KMS-11 (cell line): Measurements from ENCODE around the gene CHRNB4.

Experiments used
- H2AFZ ChIP-seq: fragments of 200-600 bp; sonication (generic); 2 replicates; pipeline ENCODE4 v1.6.1; 2016; ENCODE audit warnings: antibody characterized with exemption, mixed run types, low read depth
- H3K27ac ChIP-seq: fragments of 200-600 bp; sonication (generic); 2 replicates; pipeline ENCODE4 v1.6.1; 2016; ENCODE audit warnings: mild to moderate bottlenecking, mixed run types
- H3K27me3 ChIP-seq: fragments of 200-600 bp; sonication (generic); 2 replicates; pipeline ENCODE4 v1.6.1; 2017; ENCODE audit warnings: mild to moderate bottlenecking, low read depth, mixed run types, moderate library complexity; ENCODE audit not compliant: insufficient read depth
- H3K36me3 ChIP-seq: fragments of 200-600 bp; sonication (generic); 2 replicates; pipeline ENCODE4 v1.6.1; 2017; ENCODE audit warnings: mild to moderate bottlenecking, mixed run types; ENCODE audit not compliant: insufficient read depth
- H3K4me1 ChIP-seq: fragments of 200-600 bp; sonication (generic); 2 replicates; pipeline ENCODE4 v1.6.1; 2016; ENCODE audit warnings: mild to moderate bottlenecking, low read depth, mixed run types; ENCODE audit not compliant: poor library complexity, severe bottlenecking
- H3K4me2 ChIP-seq: fragments of 200-600 bp; sonication (generic); 2 replicates; pipeline ENCODE4 v1.7.0; 2016; ENCODE audit warnings: mild to moderate bottlenecking, mixed run types
- H3K4me3 ChIP-seq: fragments of 200-600 bp; sonication (generic); IDR thresholded peaks from 2 replicates; pipeline ENCODE4 v1.6.1; 2017; ENCODE audit warnings: low read depth, low read length, mixed read lengths; ENCODE audit not compliant: insufficient read depth
- H3K79me2 ChIP-seq: fragments of 200-600 bp; sonication (generic); 2 replicates; pipeline ENCODE4 v1.6.1; 2016; ENCODE audit warnings: low read depth, mixed run types; ENCODE audit not compliant: insufficient read depth
- H3K9ac ChIP-seq: fragments of 200-600 bp; sonication (generic); 2 replicates; pipeline ENCODE4 v1.6.1; 2016; ENCODE audit warnings: mild to moderate bottlenecking, mixed run types
- H4K20me1 ChIP-seq: fragments of 200-600 bp; sonication (generic); 2 replicates; pipeline ENCODE4 v1.6.1; 2016; ENCODE audit warnings: mild to moderate bottlenecking, mixed run types; ENCODE audit not compliant: insufficient read depth
- CTCF ChIP-seq: fragments of 200-600 bp; sonication (generic); conservative IDR thresholded peaks from 2 replicates; pipeline ENCODE4 v1.6.1; 2017; ENCODE audit warnings: low read depth, mild to moderate bottlenecking, antibody characterized with exemption, low read length, moderate library complexity, mixed read lengths

The CHRNB4 gene

GRCh38 chr15:78651007-78651406 is 10.0 kb upstream of the CHRNB4 start:
- Histone ChIP-seq H3K79me2 (no peaks in the 10 kb centered on the region), H3K27ac (no peak overlapping the region), H3K9ac (no peak overlapping the region), H3K4me1 (no peaks in the 10 kb centered on the region), H2AFZ (no peak overlapping the region), H3K4me2 (no peak overlapping the region), H3K27me3 (no peaks in the 10 kb centered on the region), H3K4me3 (no peak overlapping the region), H3K36me3 (no peaks in the 10 kb centered on the region), H4K20me1 (no peaks in the 10 kb centered on the region)
- TF ChIP-seq CTCF, result no peak

- H2AFZ ChIP-seq, result no peak overlapping the region
- H3K27ac ChIP-seq, result no peak overlapping the region
- no peaks in the 10 kb centered on the region for H3K79me2 ChIP-seq
- no peaks in the 10 kb centered on the region for H3K4me1 ChIP-seq
- H3K9ac ChIP-seq, result no peak overlapping the region
- H3K27me3 ChIP-seq, result no peaks in the 10 kb centered on the region
- no peaks in the 10 kb centered on the region for H3K36me3 ChIP-seq
- no peak overlapping the region for H3K4me3 ChIP-seq
- no peak overlapping the region for H3K4me2 ChIP-seq
- no peaks in the 10 kb centered on the region for H4K20me1 ChIP-seq
- no peak for TF ChIP-seq CTCF
These were observed 9.0 kb upstream of the CHRNB4 start for GRCh38 chr15:78650022-78650421.

- H3K4me2 ChIP-seq, result no peak overlapping the region
- H3K27me3 ChIP-seq, result no peaks in the 10 kb centered on the region
- H3K27ac ChIP-seq, result no peak overlapping the region
- no peaks in the 10 kb centered on the region for H3K36me3 ChIP-seq
- H3K4me3 ChIP-seq, result no peak overlapping the region
- no peak overlapping the region for H3K9ac ChIP-seq
- no peak overlapping the region for H2AFZ ChIP-seq
- no peaks in the 10 kb centered on the region for H4K20me1 ChIP-seq
- no peaks in the 10 kb centered on the region for H3K4me1 ChIP-seq
- H3K79me2 ChIP-seq, result no peaks in the 10 kb centered on the region
- TF ChIP-seq CTCF, result no peak
These were observed 4.0 kb upstream of the CHRNB4 start for GRCh38 chr15:78645009-78645408.

- Histone ChIP-seq H3K79me2 (no peaks in the 10 kb centered on the region), H3K9ac (no peak overlapping the region), H3K4me3 (no peak overlapping the region), H3K27ac (no peak overlapping the region), H2AFZ (no peak overlapping the region), H3K4me1 (no peaks in the 10 kb centered on the region), H3K4me2 (no peak overlapping the region), H4K20me1 (no peaks in the 10 kb centered on the region), H3K36me3 (no peaks in the 10 kb centered on the region), H3K27me3 (no peaks in the 10 kb centered on the region)
- no peak for TF ChIP-seq CTCF
These were observed 1.3 kb upstream of the CHRNB4 start for GRCh38 chr15:78642331-78642730.
